Esophagus (tissue), 2 donors: ENCODE measurements around the gene GALNT12. TPM values are rescaled to one million over a fixed set of nuclear protein-coding genes. Genes with fewer than 3 reads are reported as not detected.

Experiments
- H3K27ac ChIP-seq, 2 donors: one replicate each; pipeline ENCODE4 v1.5.1; 2013; ENCODE audit warnings: low read depth in 2 of 2, mild to moderate bottlenecking in 2 of 2, inconsistent platforms in 1 of 2, low read length in 1 of 2, moderate library complexity in 1 of 2
- H3K27me3 ChIP-seq, 2 donors: one replicate each; pipeline ENCODE4 v1.6.1; 2013; ENCODE audit warnings: low read length in 2 of 2, control low read depth in 1 of 2, mild to moderate bottlenecking in 1 of 2; ENCODE audit not compliant: insufficient read depth in 2 of 2, control insufficient read depth in 1 of 2
- H3K36me3 ChIP-seq, 2 donors: one replicate each; pipeline ENCODE4 v1.6.1; 2013; ENCODE audit warnings: low read length in 1 of 2; ENCODE audit not compliant: control insufficient read depth in 2 of 2, insufficient read depth in 2 of 2
- H3K4me1 ChIP-seq, 2 donors: one replicate each; pipeline ENCODE4 v1.6.1; 2013; ENCODE audit warnings: low read length in 1 of 2; ENCODE audit not compliant: control insufficient read depth in 2 of 2, insufficient read depth in 2 of 2
- H3K4me3 ChIP-seq, 2 donors: one replicate each; pipeline ENCODE4 v1.5.1; 2013; ENCODE audit warnings: low read length in 2 of 2, mild to moderate bottlenecking in 2 of 2, low read depth in 1 of 2, moderate library complexity in 1 of 2
- H3K9me3 ChIP-seq, 2 donors: one replicate each; pipeline ENCODE4 v1.6.1; 2013; ENCODE audit warnings: mild to moderate bottlenecking in 2 of 2, low read depth in 1 of 2, low read length in 1 of 2, moderate library complexity in 1 of 2; ENCODE audit not compliant: control insufficient read depth in 2 of 2, insufficient read depth in 1 of 2
- WGBS, 2 donors: extraction: QIAGEN DNeasy Blood & Tissue Kit; methylation state at CpG; one replicate each; pipeline ENCODE4 v1.1.7; 2013; 5-methylcytosine and 5-hydroxymethylcytosine counted together
- polyA plus RNA-seq, 2 donors: library from polyadenylated mRNA; stranded (reverse); fragments of 200-250 nt; gene quantifications; one replicate each; pipeline ENCODE4 v1.2.3, GENCODE V29; 2013
- donor health status: healthy with polysubstance abuse.
- donor health status: Bipolar disorder and iron deficiency.

The GALNT12 gene
- polyA plus RNA-seq, 2 donors: 19.6 to 20.7 TPM

DNA sequence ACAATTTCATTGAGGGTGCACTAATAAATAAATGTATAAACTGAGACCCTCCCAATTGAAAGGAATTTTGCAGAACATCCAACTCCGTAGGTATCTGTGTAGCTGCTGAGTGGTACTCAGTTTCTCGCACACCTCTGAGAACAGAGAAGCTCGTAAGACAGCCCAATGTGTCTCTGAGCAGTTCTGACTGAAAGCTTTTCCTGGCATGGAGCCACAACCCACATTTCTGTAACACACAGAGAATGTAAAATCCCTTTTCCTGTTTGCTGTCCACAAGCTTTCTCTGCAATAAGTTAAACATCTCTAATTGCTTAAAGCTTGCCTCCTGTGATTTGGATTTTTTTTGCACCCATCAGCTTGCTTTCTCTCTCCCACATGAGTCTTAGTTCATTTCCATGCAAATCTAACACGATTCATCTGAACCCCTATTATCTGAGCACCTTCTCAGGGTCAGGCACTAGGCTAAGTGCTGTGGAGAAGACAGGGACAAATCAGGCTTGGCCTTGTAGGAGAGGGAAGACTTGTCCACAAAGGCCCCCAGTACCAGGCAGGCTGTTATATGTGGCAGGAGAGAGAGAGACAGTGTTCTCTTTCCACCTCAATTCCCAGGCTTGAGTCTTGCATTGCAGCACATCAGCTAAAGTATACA, 92.1 kb downstream of the GALNT12 start:
- no peaks in the 10 kb centered on the region for H3K27me3 ChIP-seq
- 42 to 51% methylated on average over 4 of the region's 4 CpGs for WGBS, 2 donors
- H3K36me3 ChIP-seq: no peaks in the 10 kb centered on the region
- no peaks in the 10 kb centered on the region for H3K9me3 ChIP-seq
- H3K4me1 ChIP-seq: no peaks in the 10 kb centered on the region
- H3K27ac ChIP-seq: no peak overlapping the region
- H3K4me3 ChIP-seq: no peak overlapping the region

Other genes starting within 250 kb of the GALNT12 start
- gene GABBR2, start 98.7 kb upstream of the GALNT12 start, polyA plus RNA-seq: under 1 TPM in 1 of 2 donors, not detected in 1; under 0.01 TPM
- gene ANKS6, start 11.1 kb upstream of the GALNT12 start, polyA plus RNA-seq: 10 to 100 TPM in 1 of 2 donors, 1 to 10 TPM in 1; 9.6 to 12.9 TPM
- gene COL15A1, start 136.2 kb downstream of the GALNT12 start, polyA plus RNA-seq: 1 to 10 TPM; 5.2 to 7.3 TPM